Liver (tissue), 3 donors: Measurements from ENCODE around the gene JUNB.

Experiments
- ATF3 ChIP-seq: IDR thresholded peaks from 2 replicates; pipeline ENCODE4 v1.6.1; 2016; ENCODE audit warnings: antibody characterized with exemption
- CTCF ChIP-seq: fragments of 150-350 bp; IDR thresholded peaks from 2 replicates; pipeline ENCODE4 v1.5.1; 2017; ENCODE audit warnings: improper control_type of control experiment, low read depth, low read length; ENCODE audit not compliant: missing input control
- FOXA2 ChIP-seq: IDR thresholded peaks from 2 replicates; pipeline ENCODE4 v1.6.1; 2016; ENCODE audit warnings: antibody characterized with exemption
- GABPA ChIP-seq, 2 donors: IDR thresholded peaks in 1 of 2; conservative IDR thresholded peaks in 1 of 2; 2 replicates each; pipeline ENCODE4 v1.6.1; 2016; ENCODE audit warnings: antibody characterized with exemption in 2 of 2, mild to moderate bottlenecking in 1 of 2, moderate library complexity in 1 of 2
- RAD21 ChIP-seq, 2 donors: IDR thresholded peaks; 2 replicates each; pipeline ENCODE4 v1.6.1; 2016; ENCODE audit warnings: antibody characterized with exemption in 2 of 2, mild to moderate bottlenecking in 2 of 2
- REST ChIP-seq: IDR thresholded peaks from 2 replicates; pipeline ENCODE4 v1.6.1; 2016; ENCODE audit warnings: antibody characterized with exemption, mild to moderate bottlenecking
- SP1 ChIP-seq: IDR thresholded peaks from 2 replicates; pipeline ENCODE4 v1.6.1; 2018; ENCODE audit warnings: antibody characterized with exemption, mild to moderate bottlenecking
- YY1 ChIP-seq: IDR thresholded peaks from 2 replicates; pipeline ENCODE4 v1.6.1; 2016; ENCODE audit warnings: antibody characterized with exemption, mild to moderate bottlenecking
- TF ChIP-seq, protein P1 (sequence below): IDR thresholded peaks from 2 replicates; pipeline ENCODE4 v1.6.1; 2016; ENCODE audit warnings: antibody characterized with exemption
- donor health status: healthy.
- donor health status: healthy.

- TF ChIP-seq CTCF (no peak), GABPA (IDR thresholded peaks at IDR 0.05 in 1 of 2, conservative IDR thresholded peaks at IDR 0.05 in 1 of 2) (no peak), YY1 (no peak), FOXA2 (no peak), SP1 (no peak), RAD21 (IDR thresholded peaks at IDR 0.05) (no peak), ATF3 (no peak), REST (no peak)
- TF ChIP-seq, protein P1, sequence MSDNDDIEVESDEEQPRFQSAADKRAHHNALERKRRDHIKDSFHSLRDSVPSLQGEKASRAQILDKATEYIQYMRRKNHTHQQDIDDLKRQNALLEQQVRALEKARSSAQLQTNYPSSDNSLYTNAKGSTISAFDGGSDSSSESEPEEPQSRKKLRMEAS, result no peak
These were observed 43.9 kb downstream of the JUNB start for GRCh38 chr19:12834976-12835757.
